ENCODE data around the gene ERRFI1.
"Not testable (repeated sequence)": the region's sequence is repeated elsewhere in the genome, so short reads cannot be mapped to it uniquely, and the experiment has no call there.

Gene ERRFI1

GRCh38 chr1:8026153-8026975 lies at the start of gene ERRFI1:
Gene ERRFI1 (minus strand): TSS chr1:8026309. CDS start chr1:8015619, 10,690 bp downstream.
- DNase-seq = peak; percentile 99

- DNase-seq = no peak
Measured at GRCh38 chr1:8075511-8076051, 49.5 kb upstream of the ERRFI1 start.

GRCh38 chr1:8073112-8073855 lies 47.2 kb upstream of the ERRFI1 start:
- DNase-seq = no peak

GRCh38 chr1:8070381-8070811 lies 44.3 kb upstream of the ERRFI1 start:
- DNase-seq = no peak

- not testable (repeated sequence) for DNase-seq
Measured at GRCh38 chr1:8069614-8070320, 43.7 kb upstream of the ERRFI1 start.

- no peak for DNase-seq
Measured at GRCh38 chr1:8065369-8065768, 39.3 kb upstream of the ERRFI1 start.

GRCh38 chr1:8063298-8064036 lies 37.4 kb upstream of the ERRFI1 start:
- no peak for DNase-seq

GRCh38 chr1:8062861-8063260 lies 36.8 kb upstream of the ERRFI1 start:
- no peak for DNase-seq

- DNase-seq = no peak
Measured at GRCh38 chr1:8061673-8062386, 35.7 kb upstream of the ERRFI1 start.

GRCh38 chr1:8061210-8061609 lies 35.1 kb upstream of the ERRFI1 start:
- DNase-seq = no peak

- no peak for DNase-seq
Measured at GRCh38 chr1:8059161-8059622, 33.1 kb upstream of the ERRFI1 start.

GRCh38 chr1:8057779-8058178 lies 31.7 kb upstream of the ERRFI1 start:
- DNase-seq = not testable (repeated sequence)

- no peak for DNase-seq
Measured at GRCh38 chr1:8055973-8056372, 29.9 kb upstream of the ERRFI1 start.

GRCh38 chr1:8053878-8054567 lies 27.9 kb upstream of the ERRFI1 start:
- no peak for DNase-seq

- no peak for DNase-seq
Measured at GRCh38 chr1:8051650-8052049, 25.5 kb upstream of the ERRFI1 start.

- not testable (repeated sequence) for DNase-seq
Measured at GRCh38 chr1:8049229-8049628, 23.1 kb upstream of the ERRFI1 start.

GRCh38 chr1:8047686-8048445 lies 21.8 kb upstream of the ERRFI1 start:
- DNase-seq = no peak

GRCh38 chr1:8047112-8047511 lies 21.0 kb upstream of the ERRFI1 start:
- no peak for DNase-seq

GRCh38 chr1:8046391-8046790 lies 20.3 kb upstream of the ERRFI1 start:
- no peak for DNase-seq

GRCh38 chr1:8043621-8044020 lies 17.5 kb upstream of the ERRFI1 start:
- no peak for DNase-seq

All from retina (tissue), 1 donor.